CMK (cell line): ENCODE results near the gene FBXO11.

ENCODE experiments used
- DNase-seq: peaks from one replicate; pipeline ENCODE4 v3.0.0-alpha.2; 2010; ENCODE audit warnings: low read depth

The FBXO11 gene

DNA sequence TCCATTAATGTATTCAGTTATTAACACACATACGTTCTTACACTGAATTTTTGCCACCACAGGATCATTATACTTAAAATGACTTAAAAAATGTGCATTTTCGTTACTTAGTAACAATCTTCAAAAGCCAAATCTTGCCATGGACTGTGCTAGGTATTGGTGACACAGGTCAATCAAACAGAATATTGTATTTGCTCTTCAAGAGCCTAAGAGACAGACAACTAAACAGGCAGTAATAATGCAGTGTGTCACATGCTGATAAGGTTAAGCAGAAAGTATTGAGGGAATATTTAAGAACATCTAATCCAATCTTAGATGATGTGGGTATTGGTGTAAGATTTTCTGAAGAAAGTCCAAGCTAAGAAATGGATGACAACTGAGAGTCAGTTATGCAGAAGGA lies 56.9 kb downstream of the FBXO11 start:
- DNase-seq = no peak

DNA sequence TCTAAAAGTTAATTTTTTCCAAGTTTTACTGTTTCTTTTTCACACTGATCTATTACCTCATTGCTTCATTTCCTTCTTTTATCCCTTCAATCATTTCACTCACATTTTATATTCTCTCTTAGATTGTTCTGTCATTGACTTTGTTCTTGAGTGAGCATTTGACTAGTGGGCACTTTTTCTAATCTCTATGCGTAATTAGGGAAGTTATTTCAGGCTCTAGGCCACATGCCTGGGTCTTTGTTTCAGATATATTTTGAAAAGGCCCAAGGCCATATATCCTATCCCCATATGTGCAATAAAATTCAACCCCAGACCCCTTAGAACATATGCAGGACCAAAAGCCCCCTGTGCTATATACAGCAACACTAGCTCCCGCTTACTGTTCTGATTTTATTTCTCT lies 62.1 kb downstream of the FBXO11 start:
- DNase-seq = no peak

DNA sequence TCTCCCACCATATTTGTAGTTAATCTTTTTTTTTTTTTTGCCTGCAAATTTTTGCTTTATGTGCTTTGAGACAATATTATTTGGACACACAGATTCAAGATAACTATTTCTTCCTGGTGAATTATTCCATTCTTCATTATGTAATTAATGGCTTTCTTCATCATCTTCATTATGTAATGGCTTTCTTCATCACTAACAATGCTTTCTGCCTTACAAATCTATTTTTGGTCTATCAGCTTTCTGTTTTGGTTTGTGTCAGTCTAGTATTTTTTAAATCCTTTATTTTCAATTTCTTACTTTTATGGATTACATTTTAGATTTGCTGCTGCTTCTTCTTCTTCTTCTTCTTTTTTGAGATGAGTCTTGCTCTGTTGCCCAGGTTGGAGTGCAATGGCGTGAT lies 62.9 kb downstream of the FBXO11 start:
- DNase-seq = no peak

DNA sequence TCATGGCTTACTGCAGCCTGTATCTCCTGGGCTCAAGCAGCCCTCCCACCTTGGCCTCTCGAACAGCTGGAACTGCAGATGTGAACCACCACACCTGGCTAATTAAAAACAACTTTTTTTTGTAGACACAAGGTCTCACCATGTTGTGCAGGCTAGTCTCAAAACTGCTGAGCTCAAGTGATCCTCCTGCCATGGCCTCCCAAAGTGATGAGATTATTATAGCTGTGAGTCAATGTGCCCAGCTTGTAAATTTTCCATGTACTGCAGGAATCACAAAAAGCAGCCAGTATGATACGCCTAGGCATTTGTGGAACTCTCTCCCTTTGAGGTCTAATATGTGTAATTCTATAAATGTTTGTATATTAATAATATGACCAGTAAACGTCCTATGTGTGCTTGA lies 63.5 kb downstream of the FBXO11 start:
- no peak for DNase-seq

DNA sequence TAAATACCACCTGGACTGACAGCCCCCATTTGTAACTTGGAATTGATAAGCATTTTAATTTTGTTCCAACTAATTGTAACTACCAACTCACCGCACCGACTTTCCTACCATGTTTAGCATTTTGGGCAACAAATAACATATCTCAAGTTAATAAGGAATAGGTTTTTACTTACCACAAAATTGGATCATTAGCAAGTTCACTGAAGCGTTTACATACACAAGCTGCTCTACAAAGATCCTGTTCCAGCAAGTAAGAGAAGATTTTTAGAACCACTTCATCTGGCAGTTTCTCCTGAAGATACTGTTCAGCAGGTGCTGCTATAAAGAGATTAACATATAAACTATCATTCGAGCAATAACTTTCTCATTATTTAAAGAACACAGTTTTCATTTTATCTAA lies 67.6 kb downstream of the FBXO11 start:
- DNase-seq = no peak

DNA sequence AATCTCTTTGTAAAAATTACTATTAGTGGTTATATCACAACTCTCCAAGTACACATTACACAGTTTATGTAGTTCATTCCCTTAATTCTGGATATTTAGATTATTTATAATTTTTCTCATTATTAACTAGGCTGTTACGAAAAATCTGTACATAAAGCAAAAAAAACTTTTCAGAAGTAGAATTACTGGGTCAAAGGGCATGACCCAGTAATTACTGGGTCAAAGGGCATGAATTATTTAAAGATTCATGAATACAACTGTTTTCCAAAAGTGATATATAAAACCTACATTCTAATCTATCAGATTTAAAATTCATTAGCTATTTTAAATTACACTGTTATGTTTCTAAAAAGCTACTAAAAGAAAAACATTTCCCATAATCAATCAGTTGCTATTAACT lies 68.0 kb downstream of the FBXO11 start:
- no peak for DNase-seq

- no peak for DNase-seq
Measured at GRCh38 chr2:47833516-47833968, 72.8 kb downstream of the FBXO11 start.

DNA sequence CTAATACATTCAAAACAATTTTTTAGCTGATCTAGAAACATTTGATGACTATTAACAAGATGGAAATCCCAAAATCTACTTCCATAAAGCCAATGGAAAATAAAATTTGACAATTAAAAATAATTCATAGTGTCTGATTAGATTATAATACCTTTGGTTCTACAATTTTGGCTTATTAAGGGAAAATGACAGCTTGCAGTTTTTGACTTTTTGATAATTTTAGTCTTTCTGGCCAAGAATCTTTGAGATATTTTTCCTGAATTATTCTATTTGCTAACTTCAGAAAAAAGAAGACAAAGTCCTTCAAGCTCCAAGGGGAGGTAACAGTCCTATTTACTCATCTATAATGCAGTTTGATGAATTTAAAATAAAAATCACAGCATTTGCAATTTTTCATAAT lies 83.8 kb downstream of the FBXO11 start:
- DNase-seq = no peak

DNA sequence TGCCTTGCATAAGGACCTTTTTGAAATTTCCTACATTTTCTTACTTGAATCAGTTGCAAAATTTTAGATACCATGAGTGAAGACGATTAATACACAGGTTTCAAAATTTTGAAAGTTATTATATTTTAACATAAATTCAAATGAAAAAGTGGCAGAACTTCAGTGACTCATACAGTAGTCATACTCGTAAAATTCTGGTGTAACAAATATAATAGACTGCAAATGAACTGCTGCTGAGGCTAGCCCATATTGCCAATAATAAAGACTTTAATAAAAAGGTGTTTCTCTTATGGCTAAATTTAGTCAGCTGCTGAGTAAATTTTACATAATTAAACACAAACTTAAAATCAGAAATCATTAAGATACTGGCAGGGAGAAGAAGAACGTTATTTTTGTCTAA lies 86.5 kb downstream of the FBXO11 start:
- no peak for DNase-seq

DNA sequence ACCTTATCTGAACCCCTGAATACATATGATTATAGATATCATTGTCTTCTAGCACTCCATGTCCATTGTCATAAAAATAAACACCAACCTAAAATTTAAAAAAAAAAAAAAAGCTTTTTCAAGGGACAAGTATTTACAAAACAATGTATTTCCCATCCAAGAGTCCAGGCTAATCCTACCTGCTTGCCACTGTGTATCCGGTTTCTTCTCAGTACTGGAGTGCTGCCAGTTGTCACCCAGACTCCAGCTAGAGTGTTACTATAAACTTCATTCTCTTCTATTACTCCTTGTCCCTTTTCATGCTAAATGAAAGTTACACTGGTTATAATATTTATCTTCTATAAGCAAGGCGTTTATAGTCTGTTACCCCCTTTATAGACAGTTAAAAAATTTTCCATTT lies 87.5 kb downstream of the FBXO11 start:
- DNase-seq = no peak

DNA sequence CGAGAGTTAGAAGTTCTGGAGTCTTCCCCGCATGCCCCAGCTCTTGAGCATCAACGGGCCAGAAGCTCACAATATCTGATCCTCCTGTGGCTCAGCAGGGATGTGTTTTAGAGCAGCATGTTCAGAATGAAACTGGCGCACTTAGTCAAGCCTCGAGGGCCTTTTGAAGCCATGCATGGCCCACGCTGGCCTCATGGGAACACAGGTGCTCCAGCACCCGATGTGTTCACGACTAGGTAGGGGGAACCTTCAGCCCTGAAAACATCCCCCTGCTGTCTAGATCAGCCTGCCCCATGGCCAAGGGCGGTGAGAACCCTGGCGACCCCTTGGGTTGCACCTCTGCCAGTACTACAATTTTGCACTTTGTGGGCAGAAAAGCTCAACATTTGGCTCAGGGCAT lies 90.5 kb downstream of the FBXO11 start:
- no peak for DNase-seq

GRCh38 chr2:47811668-47812067 lies 94.6 kb downstream of the FBXO11 start:
- DNase-seq = no peak

GRCh38 chr2:47810850-47811249 lies 95.4 kb downstream of the FBXO11 start:
- DNase-seq = no peak

- no peak for DNase-seq
Measured at GRCh38 chr2:47809903-47810302, 96.4 kb downstream of the FBXO11 start.

DNA sequence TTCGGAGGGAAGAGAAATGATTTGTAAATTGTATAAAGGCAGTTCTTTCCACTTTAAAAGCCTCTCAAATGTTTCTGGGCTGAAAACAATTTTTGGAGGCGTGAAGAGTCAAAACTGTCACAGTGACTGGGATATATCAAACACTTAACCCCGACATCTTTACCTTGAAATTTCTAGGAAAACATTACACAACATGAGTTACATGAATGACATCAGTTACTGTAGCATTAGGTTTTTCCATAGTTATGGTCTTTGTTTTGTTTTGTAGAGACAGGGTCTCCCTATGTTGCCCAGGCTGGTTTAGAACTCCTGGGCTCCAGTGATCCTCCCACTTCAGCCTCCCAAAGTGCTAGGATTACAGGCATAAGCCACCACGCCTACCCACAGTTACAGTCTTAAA lies 97.7 kb downstream of the FBXO11 start:
- no peak for DNase-seq

DNA sequence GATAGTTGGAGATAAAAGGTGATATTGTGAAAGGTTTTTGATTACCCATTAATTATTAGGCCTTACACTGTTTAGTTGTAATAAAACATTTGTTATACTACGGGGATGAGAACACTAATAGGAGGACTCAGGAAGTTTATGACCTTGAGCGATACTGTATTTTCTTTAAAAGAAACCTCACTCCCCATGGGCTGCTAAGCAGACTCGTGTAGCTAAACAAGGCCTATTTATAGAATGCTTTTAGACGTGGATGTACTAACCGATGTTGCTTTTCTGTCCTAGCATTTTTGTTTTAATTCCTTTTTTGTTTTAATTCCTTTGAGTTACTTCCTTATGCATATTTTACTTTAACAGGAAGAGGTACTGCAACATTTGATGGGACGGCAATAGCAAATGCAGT lies 100.4 kb downstream of the FBXO11 start:
- DNase-seq = no peak

- no peak for DNase-seq
Measured at GRCh38 chr2:47803770-47804169, 102.5 kb downstream of the FBXO11 start.

- DNase-seq = no peak
Measured at GRCh38 chr2:47803363-47803762, 102.9 kb downstream of the FBXO11 start.

- DNase-seq = no peak
Measured at GRCh38 chr2:47801118-47801517, 105.2 kb downstream of the FBXO11 start.

- no peak for DNase-seq
Measured at GRCh38 chr2:47799031-47799609, 107.2 kb downstream of the FBXO11 start.

GRCh38 chr2:47798631-47799030 lies 107.7 kb downstream of the FBXO11 start:
- DNase-seq = no peak

DNA sequence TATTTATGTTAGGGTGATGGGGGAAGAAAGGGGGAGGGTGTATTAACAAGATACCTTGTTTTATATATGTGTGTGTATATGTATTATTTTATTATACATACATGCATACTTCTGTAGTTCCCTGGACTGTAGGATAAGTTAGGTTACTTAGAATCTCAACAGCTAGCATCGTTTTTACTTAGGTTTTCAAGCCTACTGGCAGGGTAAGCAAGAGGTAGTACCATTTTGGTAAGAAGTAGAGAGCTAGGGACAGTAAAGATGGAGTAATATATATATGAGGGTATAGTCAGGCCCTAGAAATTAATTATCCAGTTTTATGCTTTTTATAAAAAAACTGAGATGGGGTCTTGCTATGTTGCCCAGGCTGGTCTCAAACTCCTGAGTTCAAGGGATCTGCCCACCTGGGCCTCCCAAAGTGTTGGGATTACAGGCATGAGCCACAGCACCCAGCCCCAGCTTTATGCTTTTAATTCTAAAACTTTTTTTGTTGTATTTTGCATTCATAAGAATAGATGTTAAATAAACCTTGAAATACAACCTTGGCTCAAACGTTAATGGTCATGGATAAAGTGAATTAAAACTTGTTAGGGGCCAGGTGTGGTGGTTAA lies 110.1 kb downstream of the FBXO11 start:
- DNase-seq = no peak

GRCh38 chr2:47785986-47786385 lies 120.3 kb downstream of the FBXO11 start:
- DNase-seq = no peak

GRCh38 chr2:47784352-47784851 lies 121.9 kb downstream of the FBXO11 start:
- DNase-seq = no peak
